ENCODE measurements around the gene SHANK3.
A peak's percentile ranks its signal among the peaks of the same experiment; 100 is the strongest.

The SHANK3 gene

DNA sequence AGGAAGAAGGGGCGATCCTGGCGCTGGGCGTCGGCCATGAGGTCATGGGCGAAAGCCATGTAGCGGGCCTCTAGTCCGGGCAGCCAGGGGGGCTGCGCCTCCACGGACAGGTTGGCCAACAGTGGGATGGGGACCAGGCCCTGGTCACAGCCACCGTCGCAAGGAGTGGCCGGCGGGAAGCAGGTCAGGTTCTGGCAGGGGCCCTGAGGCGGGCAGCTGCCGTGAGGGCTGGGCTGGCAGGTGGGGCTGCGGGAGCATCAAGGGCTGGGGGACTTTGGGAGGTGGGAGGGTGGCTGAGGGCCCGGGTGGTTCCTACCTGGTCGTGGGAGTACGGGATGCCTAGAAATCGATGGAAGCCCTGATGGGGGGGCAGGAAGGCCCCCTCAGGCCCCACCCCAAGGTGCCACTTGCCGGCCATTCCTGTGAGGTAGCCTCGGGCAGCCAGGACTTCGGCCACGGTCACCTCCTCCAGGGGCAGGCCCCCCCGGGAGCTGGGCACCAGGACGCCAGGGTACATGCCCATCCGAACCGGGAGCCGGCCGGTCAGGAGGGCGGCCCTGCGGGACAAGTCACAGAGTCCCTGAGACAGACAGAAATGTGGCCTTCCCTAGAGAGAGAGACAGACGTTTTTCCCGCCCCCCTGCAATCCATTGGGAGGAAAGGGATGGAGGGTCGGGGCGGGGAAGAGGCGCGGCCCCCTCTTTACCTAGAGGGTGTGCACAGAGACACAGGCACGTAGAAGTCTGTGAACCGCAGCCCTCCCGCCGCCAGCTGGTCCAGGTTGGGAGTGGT, 45.6 kb upstream of the SHANK3 start:
- H3K4me3 ChIP-seq (ENCODE audit: low read depth, low read length): peak overlapping the region; percentile 83
- in situ Hi-C loops (cut with HindIII; ENCODE audit: low sequenced_read_pairs): loop anchor here (5.0 kb wide), 1 partner anchor 50 kb away; the partner anchor contains the start of gene CPT1B
- DNase-seq (ENCODE audit: low read depth): no peak
- TF ChIP-seq, protein P1, sequence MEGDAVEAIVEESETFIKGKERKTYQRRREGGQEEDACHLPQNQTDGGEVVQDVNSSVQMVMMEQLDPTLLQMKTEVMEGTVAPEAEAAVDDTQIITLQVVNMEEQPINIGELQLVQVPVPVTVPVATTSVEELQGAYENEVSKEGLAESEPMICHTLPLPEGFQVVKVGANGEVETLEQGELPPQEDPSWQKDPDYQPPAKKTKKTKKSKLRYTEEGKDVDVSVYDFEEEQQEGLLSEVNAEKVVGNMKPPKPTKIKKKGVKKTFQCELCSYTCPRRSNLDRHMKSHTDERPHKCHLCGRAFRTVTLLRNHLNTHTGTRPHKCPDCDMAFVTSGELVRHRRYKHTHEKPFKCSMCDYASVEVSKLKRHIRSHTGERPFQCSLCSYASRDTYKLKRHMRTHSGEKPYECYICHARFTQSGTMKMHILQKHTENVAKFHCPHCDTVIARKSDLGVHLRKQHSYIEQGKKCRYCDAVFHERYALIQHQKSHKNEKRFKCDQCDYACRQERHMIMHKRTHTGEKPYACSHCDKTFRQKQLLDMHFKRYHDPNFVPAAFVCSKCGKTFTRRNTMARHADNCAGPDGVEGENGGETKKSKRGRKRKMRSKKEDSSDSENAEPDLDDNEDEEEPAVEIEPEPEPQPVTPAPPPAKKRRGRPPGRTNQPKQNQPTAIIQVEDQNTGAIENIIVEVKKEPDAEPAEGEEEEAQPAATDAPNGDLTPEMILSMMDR (IDR thresholded peaks at IDR 0.05; ENCODE audit: low read depth, low read length, missing control alignments): no peak

DNA sequence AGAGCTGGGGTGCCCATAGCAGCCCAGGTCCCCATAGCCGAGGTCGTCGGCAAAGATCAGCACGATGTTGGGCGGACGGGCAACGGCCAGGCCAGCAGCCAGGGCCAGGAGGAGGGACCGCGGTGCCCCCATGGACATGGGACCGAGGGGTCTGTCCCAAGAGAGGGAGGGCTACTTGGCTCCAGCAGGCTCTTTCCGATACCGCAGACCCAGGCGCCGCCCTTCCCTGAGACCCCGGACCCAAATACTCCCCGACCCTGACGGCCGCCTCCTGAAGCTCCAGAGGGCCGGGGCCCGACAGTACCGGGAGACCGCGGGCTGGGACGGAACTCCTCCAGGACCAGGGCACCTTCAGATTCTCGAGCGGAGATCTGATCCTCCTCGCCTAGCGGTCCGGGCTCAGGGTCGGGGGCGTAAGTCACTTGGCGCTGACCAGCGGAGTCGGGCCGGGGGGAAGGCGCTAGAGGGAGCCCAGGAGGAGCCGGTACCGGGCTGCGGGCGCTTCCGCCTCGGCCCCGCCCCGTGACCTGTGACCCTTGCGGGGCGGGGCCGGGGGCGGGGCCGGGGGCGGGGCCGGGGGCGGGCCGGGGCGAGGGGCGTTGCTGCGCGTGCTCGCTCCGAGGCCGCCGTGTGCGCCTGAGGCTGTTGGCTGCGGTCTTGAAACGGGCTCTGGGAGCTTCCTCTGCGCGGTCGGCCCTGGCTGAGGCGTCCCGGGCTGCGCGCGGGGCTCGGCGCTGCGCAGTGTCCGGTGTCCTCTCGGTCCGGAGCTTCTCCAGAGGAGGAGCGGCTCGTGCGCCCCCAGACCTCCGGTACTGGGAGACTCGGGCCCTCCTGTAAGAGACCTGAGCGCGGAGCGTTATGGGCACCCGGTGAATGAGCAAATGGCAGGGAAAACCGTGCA, 44.7 kb upstream of the SHANK3 start, which contains the start of gene ARSA:
Gene ARSA (minus strand): TSS at position 511 of the 901 bp plus-strand sequence. CDS start 373 bp downstream, at position 138.
- TF ChIP-seq, protein P1 (IDR thresholded peaks at IDR 0.05; ENCODE audit: low read depth, low read length, missing control alignments): peak; percentile 19
- in situ Hi-C loops (cut with HindIII; ENCODE audit: low sequenced_read_pairs): loop anchor here (5.0 kb wide), 1 partner anchor 51 kb away; the partner anchor contains the start of gene CPT1B
- peak within 1 kb of the TSS; percentile 83 for H3K4me3 ChIP-seq (ENCODE audit: low read depth, low read length)
- peak; percentile 38 for DNase-seq (ENCODE audit: low read depth)

DNA sequence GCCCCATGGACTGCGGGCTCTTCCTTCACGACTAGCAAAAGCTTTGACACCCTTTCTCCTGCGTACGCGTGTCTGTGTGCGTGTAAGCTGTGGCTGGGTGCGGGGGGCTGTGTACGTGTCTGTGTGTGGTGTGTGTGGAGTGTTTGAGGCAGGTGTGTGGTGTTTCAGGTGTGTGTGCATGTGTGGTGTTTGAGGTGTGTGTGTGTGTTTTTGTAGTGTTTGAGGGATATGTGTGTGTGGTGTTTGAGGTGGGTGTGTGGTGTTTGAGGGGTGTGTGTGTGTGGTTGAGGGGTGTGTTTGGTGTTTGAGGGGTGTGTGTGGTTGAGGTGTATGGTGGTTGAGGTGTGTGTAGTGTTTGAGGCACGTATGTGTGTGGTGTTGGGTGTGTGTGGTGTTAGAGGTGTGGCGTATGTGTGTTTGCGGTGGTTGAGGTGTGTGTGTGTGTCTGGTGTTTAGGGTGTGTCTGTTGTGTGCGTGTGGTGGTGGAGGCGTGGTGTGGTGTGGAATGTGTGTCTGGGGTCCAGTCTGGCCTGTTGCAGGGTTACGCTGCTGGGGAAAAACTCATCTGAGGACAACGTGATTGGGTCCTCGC, 44.0 kb upstream of the SHANK3 start:
- H3K4me3 ChIP-seq (ENCODE audit: low read depth, low read length): peak overlapping the region; percentile 83
- in situ Hi-C loops (cut with HindIII; ENCODE audit: low sequenced_read_pairs): loop anchor here (5.0 kb wide), 1 partner anchor 51 kb away; the partner anchor contains the start of gene CPT1B
- TF ChIP-seq, protein P1 (IDR thresholded peaks at IDR 0.05; ENCODE audit: low read depth, low read length, missing control alignments): no peak
- DNase-seq (ENCODE audit: low read depth): no peak

DNA sequence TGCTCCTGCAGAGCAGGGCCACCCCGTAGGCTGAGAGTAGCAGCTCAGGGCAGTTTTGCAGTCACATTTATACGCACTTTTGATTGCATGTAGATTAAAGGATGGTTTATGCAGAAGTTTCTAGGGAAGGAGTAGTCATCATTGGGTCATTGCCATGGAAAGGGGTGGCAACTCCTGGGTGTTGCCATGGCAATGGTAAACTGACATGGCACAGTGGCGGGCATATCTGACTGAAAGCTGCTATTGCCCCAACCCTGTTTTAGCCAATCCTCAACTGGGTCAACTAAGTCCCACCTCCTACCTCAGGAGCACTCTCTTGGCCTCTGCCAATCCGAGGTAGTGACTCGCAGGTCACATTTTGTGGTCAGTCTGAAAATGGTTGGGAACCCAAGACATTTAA, 42.2 kb upstream of the SHANK3 start:
- in situ Hi-C loops (cut with HindIII; ENCODE audit: low sequenced_read_pairs): no loop called here
- TF ChIP-seq, protein P1 (IDR thresholded peaks at IDR 0.05; ENCODE audit: low read depth, low read length, missing control alignments): no peak
- no peak for DNase-seq (ENCODE audit: low read depth)
- H3K4me3 ChIP-seq (ENCODE audit: low read depth, low read length): no peak overlapping the region

DNA sequence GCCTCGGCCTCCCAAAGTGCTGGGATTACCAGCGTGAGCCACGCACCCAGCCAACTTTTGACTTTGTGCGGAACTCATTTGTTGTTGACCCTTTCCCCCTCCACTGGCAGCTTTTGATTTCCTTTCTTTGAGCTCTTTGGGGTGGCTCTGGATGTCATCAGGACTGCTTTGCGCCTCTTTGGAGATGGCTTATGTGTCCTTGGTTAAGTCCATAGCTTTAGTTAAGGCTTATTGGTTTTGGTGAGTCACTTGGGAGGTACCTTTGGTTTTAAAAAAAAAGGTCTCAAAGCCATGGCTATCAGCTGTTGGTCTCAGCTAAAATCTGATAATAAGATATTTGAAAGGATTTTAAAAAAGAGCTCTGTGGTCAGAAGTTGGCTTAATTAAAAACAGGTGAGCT, 39.5 kb upstream of the SHANK3 start:
- DNase-seq (ENCODE audit: low read depth): no peak
- TF ChIP-seq, protein P1 (IDR thresholded peaks at IDR 0.05; ENCODE audit: low read depth, low read length, missing control alignments): no peak
- H3K4me3 ChIP-seq (ENCODE audit: low read depth, low read length): no peak overlapping the region
- in situ Hi-C loops (cut with HindIII; ENCODE audit: low sequenced_read_pairs): no loop called here

DNA sequence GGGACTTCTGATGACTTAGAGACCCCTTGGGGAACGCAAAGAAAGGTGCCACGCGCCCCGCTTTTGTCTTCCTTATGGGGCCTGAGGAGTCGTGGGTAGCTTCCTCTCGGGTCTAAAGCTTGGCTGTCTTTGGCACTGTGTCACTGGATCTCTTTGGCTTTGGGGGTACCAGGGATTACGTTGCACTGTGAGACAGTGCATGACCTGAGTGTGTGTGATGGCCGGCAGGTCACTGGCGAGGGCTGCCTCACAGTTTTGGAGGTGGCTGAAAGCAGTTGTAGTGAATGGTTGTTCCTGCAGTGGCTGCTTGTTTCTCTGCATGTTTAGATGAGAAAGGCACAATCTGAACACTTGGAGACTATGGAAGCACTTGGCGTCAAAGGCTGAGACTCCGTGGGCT, 38.9 kb upstream of the SHANK3 start:
- in situ Hi-C loops (cut with HindIII; ENCODE audit: low sequenced_read_pairs): no loop called here
- no peak for DNase-seq (ENCODE audit: low read depth)
- TF ChIP-seq, protein P1 (IDR thresholded peaks at IDR 0.05; ENCODE audit: low read depth, low read length, missing control alignments): no peak
- H3K4me3 ChIP-seq (ENCODE audit: low read depth, low read length): no peak overlapping the region

Data from astrocyte of the cerebellum (primary cell).